Psoas muscle (tissue), 8 donors: ENCODE data around the gene FADS3. TPM values are rescaled to one million over a fixed set of nuclear protein-coding genes. Genes with fewer than 3 reads are reported as not detected.

ENCODE experiments used
- ATAC-seq, 4 donors: fragments of 200-7000 bp; cut with Tn5 transposase; one replicate each; pipeline ENCODE4 v1.9.1; 2020; ENCODE audit warnings: moderate library complexity in 3 of 4, mild to moderate bottlenecking in 2 of 4
- DNase-seq, 2 donors: peaks; one replicate each; pipeline ENCODE4 v3.0.0-alpha.2; 2020
- H3K27ac ChIP-seq: fragments of 200-600 bp; one replicate; pipeline ENCODE4 v1.8.0; 2022
- H3K27me3 ChIP-seq, 3 donors: fragments of 200-600 bp in 1 of 3; one replicate each; pipeline versions ENCODE4 v1.6.1 to v1.8.0; 2013 to 2022; ENCODE audit warnings: low read length in 2 of 3, mild to moderate bottlenecking in 2 of 3, moderate library complexity in 1 of 3; ENCODE audit not compliant: insufficient read depth in 3 of 3
- H3K36me3 ChIP-seq, 2 donors: fragments of 200-600 bp in 1 of 2; one replicate each; pipeline versions ENCODE4 v1.6.1 to v1.8.0; 2013 to 2022; ENCODE audit warnings: low read depth in 1 of 2, mild to moderate bottlenecking in 1 of 2, moderate library complexity in 1 of 2; ENCODE audit not compliant: insufficient read depth in 1 of 2
- H3K4me1 ChIP-seq: fragments of 200-600 bp; one replicate; pipeline ENCODE4 v1.8.0; 2022
- H3K4me3 ChIP-seq: fragments of 200-600 bp; one replicate; pipeline ENCODE4 v1.8.0; 2022; ENCODE audit warnings: mild to moderate bottlenecking
- H3K9me3 ChIP-seq: fragments of 200-600 bp; one replicate; pipeline ENCODE4 v1.8.0; 2022
- WGBS, 3 donors: extraction: QIAGEN DNeasy Blood & Tissue Kit; methylation state at CpG; one replicate each; pipeline versions ENCODE4 v1.1.6 to v1.1.7; 2013; 5-methylcytosine and 5-hydroxymethylcytosine counted together
- intact Hi-C, 2 donors: fragments of 100-400 bp; cut with DNase I; formaldehyde crosslinking; loops; one replicate each; pipeline versions ENCODE4 v1.11.0 to v1.14.2; 2022
- polyA plus RNA-seq, 3 donors: library from polyadenylated mRNA; stranded (reverse); fragments of 200-250 nt; gene quantifications; one replicate each; pipeline ENCODE4 v1.2.3, GENCODE V29; 2013
- total RNA-seq, 4 donors: library from RNA; stranded (reverse); fragmentation: NEBNext Ultra II Directional in 2 of 4; extraction: Animal tissue kit (Norgen Biotek cat#: 25700) in 2 of 4; gene quantifications; one replicate each; pipeline versions ENCODE4 v1.2.1 to v1.2.4, GENCODE V29; 2021 to 2023
- TF ChIP-seq, protein P1 (sequence below): fragments of 200-600 bp; IDR thresholded peaks from one replicate; pipeline ENCODE4 v1.8.0; 2022; ENCODE audit warnings: antibody characterized with exemption
- donor health status: healthy with polysubstance abuse.
- donor health status: DM: no; HTN: no; CAD: no; lungs with moderate emphysema.
- donor health status: Bipolar disorder and iron deficiency.
- donor health status: healthy.
- donor health status: DM: yes; HTN: yes; CAD: no.
- donor health status: DM: no; HTN: no; CAD: no.
- donor health status: DM: no; HTN: no; CAD: no.
- donor health status: DM: yes; HTN: yes; CAD: no.

FADS3 gene
- total and polyA plus RNA-seq, 7 donors: 26.5 to 392 (median 53.9) TPM

DNA sequence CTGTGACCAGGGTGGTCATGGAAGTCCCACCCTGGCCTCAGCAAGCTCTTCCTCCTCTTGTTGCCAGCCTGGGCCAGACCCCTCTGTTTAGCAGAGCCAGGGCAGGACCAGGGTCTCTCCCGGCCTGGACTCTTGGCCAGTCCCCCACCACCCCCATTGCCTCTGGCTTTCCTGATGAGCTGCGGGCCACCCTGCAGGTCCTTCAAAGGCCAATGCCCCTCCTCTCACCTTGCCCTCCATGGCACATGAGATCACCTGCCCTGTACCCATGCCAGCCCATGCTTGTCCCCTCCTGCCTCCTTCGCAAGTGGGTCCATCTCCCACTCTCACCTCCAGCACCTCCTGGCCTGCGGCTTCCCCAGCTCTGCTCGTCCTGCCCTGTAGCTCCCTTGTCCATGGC is 52.8 kb downstream of the FADS3 start:
- no peaks in the 10 kb centered on the region for H3K9me3 ChIP-seq
- H3K4me1 ChIP-seq: no peaks in the 10 kb centered on the region
- ATAC-seq (no peak), DNase-seq (no peak)
- intact Hi-C loops: no loop called here
- no peak overlapping the region for H3K4me3 ChIP-seq
- no peaks in the 10 kb centered on the region for H3K27me3 ChIP-seq
- 92 to 95% (median 93%) methylated on average over 5 of the region's 5 CpGs for WGBS, 3 donors
- TF ChIP-seq, protein P1, sequence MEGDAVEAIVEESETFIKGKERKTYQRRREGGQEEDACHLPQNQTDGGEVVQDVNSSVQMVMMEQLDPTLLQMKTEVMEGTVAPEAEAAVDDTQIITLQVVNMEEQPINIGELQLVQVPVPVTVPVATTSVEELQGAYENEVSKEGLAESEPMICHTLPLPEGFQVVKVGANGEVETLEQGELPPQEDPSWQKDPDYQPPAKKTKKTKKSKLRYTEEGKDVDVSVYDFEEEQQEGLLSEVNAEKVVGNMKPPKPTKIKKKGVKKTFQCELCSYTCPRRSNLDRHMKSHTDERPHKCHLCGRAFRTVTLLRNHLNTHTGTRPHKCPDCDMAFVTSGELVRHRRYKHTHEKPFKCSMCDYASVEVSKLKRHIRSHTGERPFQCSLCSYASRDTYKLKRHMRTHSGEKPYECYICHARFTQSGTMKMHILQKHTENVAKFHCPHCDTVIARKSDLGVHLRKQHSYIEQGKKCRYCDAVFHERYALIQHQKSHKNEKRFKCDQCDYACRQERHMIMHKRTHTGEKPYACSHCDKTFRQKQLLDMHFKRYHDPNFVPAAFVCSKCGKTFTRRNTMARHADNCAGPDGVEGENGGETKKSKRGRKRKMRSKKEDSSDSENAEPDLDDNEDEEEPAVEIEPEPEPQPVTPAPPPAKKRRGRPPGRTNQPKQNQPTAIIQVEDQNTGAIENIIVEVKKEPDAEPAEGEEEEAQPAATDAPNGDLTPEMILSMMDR: no peak
- no peak overlapping the region for H3K27ac ChIP-seq
- H3K36me3 ChIP-seq: peaks cover 0 to 4% of the 10 kb centered on the region in 2 donors

DNA sequence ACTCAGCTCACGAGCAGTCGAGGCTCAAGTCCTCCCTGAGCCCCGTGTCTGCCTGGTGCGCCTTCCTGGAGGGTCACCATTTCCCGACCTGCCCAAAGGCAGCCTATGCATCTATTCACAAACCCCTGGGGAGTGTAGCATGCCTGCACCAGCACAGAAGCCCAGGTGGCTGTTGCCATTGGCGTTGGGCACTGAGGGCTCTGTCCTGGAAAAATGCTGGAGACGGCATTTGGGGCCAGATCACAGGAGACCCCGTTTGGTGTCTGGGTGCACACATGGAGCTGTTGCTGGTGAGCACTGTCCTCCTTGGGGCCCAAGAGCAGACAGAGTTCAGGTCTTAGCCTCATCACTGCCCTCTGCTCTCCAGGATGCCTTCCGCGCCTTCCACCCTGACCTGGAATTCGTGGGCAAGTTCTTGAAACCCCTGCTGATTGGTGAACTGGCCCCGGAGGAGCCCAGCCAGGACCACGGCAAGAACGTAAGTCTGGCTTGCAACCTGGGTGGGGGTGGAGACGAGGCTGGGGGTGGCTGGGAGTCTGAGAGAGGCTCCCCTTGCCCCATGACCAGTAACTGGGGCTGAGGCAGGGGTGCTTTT is 53.8 kb downstream of the FADS3 start:
- no peaks in the 10 kb centered on the region for H3K4me1 ChIP-seq
- H3K27me3 ChIP-seq: no peaks in the 10 kb centered on the region
- WGBS, 3 donors: 90 to 93% (median 91%) methylated on average over 15 of the region's 15 CpGs
- no peak for ATAC-seq
- TF ChIP-seq, protein P1: no peak
- intact Hi-C loops: no loop called here
- DNase-seq: no peak
- no peak overlapping the region for H3K27ac ChIP-seq
- no peaks in the 10 kb centered on the region for H3K9me3 ChIP-seq
- peaks cover 0 to 4% of the 10 kb centered on the region in 2 donors for H3K36me3 ChIP-seq
- no peak overlapping the region for H3K4me3 ChIP-seq

DNA sequence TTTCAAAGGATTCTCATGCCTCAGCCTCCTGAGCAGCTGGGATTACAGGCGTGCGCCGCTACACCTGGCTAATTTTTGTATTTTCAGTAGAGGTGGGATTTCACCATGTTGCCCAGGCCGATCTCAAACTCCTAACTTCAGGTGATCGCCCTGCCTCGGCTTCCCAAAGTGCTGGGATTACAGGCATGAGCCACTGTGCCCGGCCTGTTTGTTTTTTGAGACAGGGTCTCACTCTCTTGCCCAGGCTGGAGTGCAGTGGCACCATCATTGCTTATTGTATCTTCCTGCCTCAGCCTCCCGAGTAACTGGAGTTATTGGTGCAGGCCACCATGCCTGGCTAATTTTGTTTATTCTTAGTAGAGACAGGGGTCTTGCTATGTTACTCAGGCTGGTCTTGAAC is 55.2 kb downstream of the FADS3 start:
- TF ChIP-seq, protein P1: no peak
- no peak for DNase-seq

DNA sequence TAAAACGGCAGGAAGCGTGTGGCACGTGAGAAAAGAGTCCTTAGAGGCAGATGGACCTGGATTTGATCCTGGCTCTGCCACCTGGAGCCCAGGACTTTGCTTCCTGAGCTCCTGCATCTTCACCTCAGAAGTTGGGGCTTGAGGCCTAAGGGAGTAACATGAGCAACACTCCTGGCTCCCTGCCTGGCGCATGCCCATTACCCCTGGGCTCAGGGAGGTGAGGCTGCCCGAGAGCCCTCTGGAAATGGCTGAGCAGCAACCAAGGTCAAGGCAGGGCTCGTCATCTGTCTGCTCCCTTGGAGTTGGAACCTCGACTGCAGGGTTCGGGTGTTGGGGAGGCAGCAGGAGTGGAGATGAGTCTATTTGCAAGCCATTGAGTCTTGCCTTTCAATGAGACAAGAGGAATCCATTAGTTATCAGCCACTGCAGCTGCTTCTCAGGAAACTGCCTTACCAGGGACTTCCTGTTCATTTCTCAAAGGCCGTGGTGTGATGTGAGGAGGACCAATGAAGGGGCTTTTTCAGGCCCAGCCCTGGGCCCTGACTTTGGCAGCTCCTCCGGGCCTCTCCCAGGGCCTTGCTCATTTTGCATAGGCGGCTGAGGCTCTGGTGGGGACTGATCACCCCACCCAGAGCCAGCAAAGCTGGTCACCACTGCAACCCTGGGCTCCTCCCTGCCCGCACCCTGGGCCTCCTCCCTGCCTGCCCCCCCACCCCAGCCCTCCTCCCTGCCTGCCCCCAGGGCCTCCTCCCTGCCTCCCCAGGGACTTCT is 56.9 kb downstream of the FADS3 start:
- peak overlapping the region; percentile 50 for H3K27ac ChIP-seq
- H3K36me3 ChIP-seq: no peaks in the 10 kb centered on the region
- H3K4me3 ChIP-seq: no peak overlapping the region
- intact Hi-C loops: no loop called here
- TF ChIP-seq, protein P1: no peak
- 28 to 42% (median 31%) methylated on average over 11 to 12 of the region's 12 CpGs for WGBS, 3 donors
- peak; percentile 59 to 78 for DNase-seq
- H3K4me1 ChIP-seq: peaks cover 1% of the 10 kb centered on the region
- peaks cover 0 to 4% (median 0%) of the 10 kb centered on the region in 3 donors for H3K27me3 ChIP-seq
- peak; percentile 30 to 76 (median 70) for ATAC-seq
- H3K9me3 ChIP-seq: no peaks in the 10 kb centered on the region

More for the DNA sequence above, 55.2 kb downstream of the FADS3 start:
- Histone ChIP-seq H3K27me3 (no peaks in the 10 kb centered on the region), H3K36me3 (peaks cover 0 to 4% of the 10 kb centered on the region in 2 donors), H3K27ac (no peak overlapping the region), H3K4me3 (no peak overlapping the region), H3K9me3 (no peaks in the 10 kb centered on the region), H3K4me1 (no peaks in the 10 kb centered on the region)
- intact Hi-C loops: no loop called here
- WGBS, 3 donors: 95 to 97% (median 96%) methylated on average over 8 of the region's 8 CpGs
- no peak for ATAC-seq
